Measurements from ENCODE around the gene CNOT3.

- no peak for TF ChIP-seq CTCF (IDR thresholded peaks at IDR 0.05)
- TF ChIP-seq POLR2A (IDR thresholded peaks at IDR 0.05): no peak
Measured at GRCh38 chr19:54201980-54202379, 64.4 kb downstream of the CNOT3 start.

Data from lower leg skin (tissue), 3 donors.